MG63 (cell line): ENCODE data around the gene FTO. TPM values are rescaled to one million over a fixed set of nuclear protein-coding genes. Genes with fewer than 3 reads are reported as not detected.
"Not testable (repeated sequence)": the region's sequence is repeated elsewhere in the genome, so short reads cannot be mapped to it uniquely, and the experiment has no call there.

Experiments
- DNase-seq: peaks from one replicate; pipeline ENCODE4 v3.0.0-alpha.2; 2020
- H3K27me3 ChIP-seq: fragments of 250-450 bp; sonication (Bioruptor Pico); 2 replicates; pipeline ENCODE4 v1.5.1; 2020; ENCODE audit warnings: mild to moderate bottlenecking, moderate library complexity
- H3K36me3 ChIP-seq: fragments of 250-450 bp; sonication (Bioruptor Pico); 2 replicates; pipeline ENCODE4 v1.5.1; 2020; ENCODE audit warnings: mild to moderate bottlenecking, moderate library complexity
- H3K4me3 ChIP-seq: fragments of 250-450 bp; sonication (Bioruptor Pico); 2 replicates; pipeline ENCODE4 v1.5.1; 2020; ENCODE audit warnings: mild to moderate bottlenecking, moderate library complexity
- H3K9me3 ChIP-seq: fragments of 250-450 bp; sonication (Bioruptor Pico); 2 replicates; pipeline ENCODE4 v1.5.1; 2020; ENCODE audit warnings: mild to moderate bottlenecking, moderate library complexity
- total RNA-seq: library from RNA; depleted of rRNA; stranded (reverse); fragments of >200 nt; shearing (Covaris generic); gene quantifications from 2 replicates; pipeline ENCODE4 v1.2.3, GENCODE V29; 2014; ENCODE audit warnings: low replicate concordance

Gene FTO
- total RNA-seq, 1 experiment from 2014 or later: 88.6 TPM

GRCh38 chr16:53693320-53693719, 10.6 kb upstream of the FTO start:
- Histone ChIP-seq H3K36me3 (peaks cover 67% of the 10 kb centered on the region), H3K4me3 (no peak overlapping the region), H3K27me3 (no peaks in the 10 kb centered on the region), H3K9me3 (peaks cover 3% of the 10 kb centered on the region; the same call in 1 of the 2 replicates)
- DNase-seq: no peak

GRCh38 chr16:53695070-53695469, 8.9 kb upstream of the FTO start:
- Histone ChIP-seq H3K27me3 (no peaks in the 10 kb centered on the region), H3K36me3 (peaks cover 67% of the 10 kb centered on the region), H3K4me3 (no peak overlapping the region), H3K9me3 (peaks cover 3% of the 10 kb centered on the region; the same call in 1 of the 2 replicates)
- peak; percentile 31 for DNase-seq

GRCh38 chr16:53698271-53698670, 5.7 kb upstream of the FTO start:
- H3K4me3 ChIP-seq, DNase-seq, H3K9me3 ChIP-seq, H3K27me3 ChIP-seq: not testable (repeated sequence)
- peaks cover 68% of the 10 kb centered on the region for H3K36me3 ChIP-seq

GRCh38 chr16:53704445-53704813, 473 bp downstream of the FTO start:
- no peaks in the 10 kb centered on the region for H3K27me3 ChIP-seq
- peaks cover 54% of the 10 kb centered on the region for H3K36me3 ChIP-seq
- DNase-seq: no peak
- peak overlapping the region; percentile 87 for H3K4me3 ChIP-seq
- H3K9me3 ChIP-seq: 0 out of 2 replicates have a peak, but pooled peaks cover 2% of the 10 kb centered on the region

DNA sequence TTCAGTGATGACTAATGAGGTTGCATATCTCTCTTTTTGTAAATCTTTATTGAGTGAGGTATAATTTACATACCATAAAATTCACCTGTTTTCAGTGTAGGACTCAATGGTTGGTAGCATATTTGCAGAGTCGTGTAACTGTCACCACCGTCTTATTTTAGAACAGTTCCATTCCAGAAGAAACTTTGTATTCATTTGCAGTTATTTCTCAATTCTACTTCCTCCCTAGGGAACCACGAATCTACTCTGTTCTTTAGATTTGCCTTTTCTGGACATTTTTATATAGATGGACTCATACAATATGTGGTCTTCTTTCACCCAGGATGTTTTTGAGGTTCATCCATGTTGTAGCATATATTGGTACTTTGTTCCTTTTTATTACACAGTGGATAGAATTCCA, 3.7 kb downstream of the FTO start:
- no peak for DNase-seq
- no peaks in the 10 kb centered on the region for H3K27me3 ChIP-seq
- no peak overlapping the region for H3K4me3 ChIP-seq
- H3K9me3 ChIP-seq: 0 out of 2 replicates have a peak, but pooled peaks cover 2% of the 10 kb centered on the region
- peaks cover 34% of the 10 kb centered on the region for H3K36me3 ChIP-seq

DNA sequence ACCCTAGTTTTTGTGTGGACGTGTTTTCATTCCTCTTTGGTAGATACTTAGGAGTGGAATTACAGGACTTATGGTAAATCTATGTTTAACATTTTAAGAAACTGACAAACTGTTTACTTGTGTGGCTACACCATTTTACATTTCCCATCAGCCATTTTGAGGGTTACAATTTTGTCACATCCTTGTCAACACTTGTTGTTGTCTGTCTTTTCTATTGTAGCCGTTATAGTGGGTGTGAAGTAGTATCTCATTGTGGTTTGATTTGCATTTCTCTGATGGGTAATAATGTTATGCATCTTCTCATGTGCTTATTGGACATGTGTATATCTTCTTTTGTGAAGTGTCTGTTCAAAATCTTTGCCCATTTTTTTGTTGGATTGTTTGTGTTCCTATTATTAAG, 4.5 kb downstream of the FTO start:
- no peaks in the 10 kb centered on the region for H3K27me3 ChIP-seq
- 0 out of 2 replicates have a peak, but pooled peaks cover 2% of the 10 kb centered on the region for H3K9me3 ChIP-seq
- H3K36me3 ChIP-seq: peaks cover 32% of the 10 kb centered on the region
- no peak overlapping the region for H3K4me3 ChIP-seq
- no peak for DNase-seq

GRCh38 chr16:53711390-53711789, 7.4 kb downstream of the FTO start:
- no peak for DNase-seq
- Histone ChIP-seq H3K4me3 (no peak overlapping the region), H3K9me3 (0 out of 2 replicates have a peak, but pooled peaks cover 2% of the 10 kb centered on the region), H3K27me3 (no peaks in the 10 kb centered on the region), H3K36me3 (peaks cover 28% of the 10 kb centered on the region)

GRCh38 chr16:53712065-53712464, 8.1 kb downstream of the FTO start:
- Histone ChIP-seq H3K9me3 (0 out of 2 replicates have a peak, but pooled peaks cover 2% of the 10 kb centered on the region), H3K36me3 (peaks cover 22% of the 10 kb centered on the region), H3K27me3 (no peaks in the 10 kb centered on the region), H3K4me3 (no peak overlapping the region)
- DNase-seq: no peak

- no peak overlapping the region for H3K4me3 ChIP-seq
- peaks cover 10% of the 10 kb centered on the region for H3K36me3 ChIP-seq
- 0 out of 2 replicates have a peak, but pooled peaks cover under 1% of the 10 kb centered on the region for H3K9me3 ChIP-seq
- no peak for DNase-seq
- no peaks in the 10 kb centered on the region for H3K27me3 ChIP-seq
Measured at GRCh38 chr16:53713403-53714204, 9.6 kb downstream of the FTO start.

DNA sequence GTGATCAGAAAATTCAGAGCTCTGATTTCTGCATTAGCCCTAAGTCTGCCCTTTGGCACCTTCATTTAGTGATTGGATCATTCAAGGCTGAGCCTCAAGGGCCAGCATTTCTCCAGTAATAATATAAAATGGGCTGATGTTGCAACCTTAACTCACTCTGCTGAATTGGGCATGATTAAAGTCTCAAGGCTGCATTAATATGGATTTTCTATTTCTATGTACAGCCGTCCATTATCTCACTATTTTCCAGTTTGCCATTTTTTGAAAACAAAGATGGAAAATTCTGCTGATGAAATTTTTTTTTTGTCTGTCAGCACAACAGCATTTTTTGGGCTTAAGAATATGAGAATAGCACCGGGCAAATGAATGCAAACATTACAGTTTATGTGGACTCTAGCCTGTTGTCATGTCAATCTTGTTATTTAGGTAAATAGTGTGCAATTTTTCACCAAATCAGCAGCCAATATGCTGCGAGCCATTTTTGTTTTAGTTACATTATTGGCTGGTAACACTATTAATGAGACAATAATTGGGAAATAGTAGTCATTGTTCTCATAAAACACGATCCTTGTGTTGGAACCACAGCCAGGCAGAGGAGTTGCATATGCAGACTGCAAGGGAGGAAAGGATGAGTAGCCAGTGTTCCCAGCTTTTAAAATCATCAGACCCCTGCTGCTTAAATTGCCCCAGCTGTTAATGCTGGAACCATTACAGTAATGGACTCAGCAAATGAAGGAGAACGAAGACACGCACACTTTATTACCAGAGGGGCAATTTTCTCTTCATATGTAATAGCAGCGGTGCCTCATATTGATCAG, 10.5 kb downstream of the FTO start:
- Histone ChIP-seq H3K27me3 (no peaks in the 10 kb centered on the region), H3K4me3 (peak overlapping the region; percentile 0; the same call in 1 of the 2 replicates), H3K36me3 (peaks cover 10% of the 10 kb centered on the region), H3K9me3 (0 out of 2 replicates have a peak, but pooled peaks cover 2% of the 10 kb centered on the region)
- DNase-seq: peak; percentile 77

GRCh38 chr16:53715023-53715384, 11.0 kb downstream of the FTO start:
- Histone ChIP-seq H3K4me3 (no peak overlapping the region), H3K9me3 (0 out of 2 replicates have a peak, but pooled peaks cover 2% of the 10 kb centered on the region), H3K36me3 (peaks cover 10% of the 10 kb centered on the region), H3K27me3 (no peaks in the 10 kb centered on the region)
- no peak for DNase-seq

DNA sequence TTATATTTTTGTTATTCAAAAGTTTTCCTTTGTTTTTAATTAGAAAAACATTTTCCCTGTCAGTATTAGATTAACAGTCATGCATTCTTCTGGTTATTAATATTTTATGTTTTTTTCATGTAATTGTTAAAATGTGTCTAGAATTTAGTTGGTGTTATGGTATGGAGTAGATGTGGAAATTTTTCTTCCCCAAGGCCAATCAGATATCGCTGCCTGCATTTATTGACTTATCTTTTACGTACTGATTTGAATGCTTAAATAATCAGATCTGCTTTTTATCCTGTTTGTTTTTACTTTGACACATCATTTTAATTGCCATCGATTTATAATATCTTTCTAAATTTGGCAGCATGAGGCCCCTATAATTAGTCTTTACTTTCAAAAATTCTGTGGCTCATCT, 13.6 kb downstream of the FTO start:
- H3K36me3 ChIP-seq: peaks cover 2% of the 10 kb centered on the region; the same call in 1 of the 2 replicates
- H3K4me3 ChIP-seq: no peak overlapping the region
- no peak for DNase-seq
- no peaks in the 10 kb centered on the region for H3K27me3 ChIP-seq
- H3K9me3 ChIP-seq: 0 out of 2 replicates have a peak, but pooled peaks cover 2% of the 10 kb centered on the region

- 0 out of 2 replicates have a peak, but pooled peaks cover 2% of the 10 kb centered on the region for H3K9me3 ChIP-seq
- no peak for DNase-seq
- H3K36me3 ChIP-seq: peaks cover 2% of the 10 kb centered on the region; the same call in 1 of the 2 replicates
Measured at GRCh38 chr16:53721017-53721416, 17.1 kb downstream of the FTO start.

DNA sequence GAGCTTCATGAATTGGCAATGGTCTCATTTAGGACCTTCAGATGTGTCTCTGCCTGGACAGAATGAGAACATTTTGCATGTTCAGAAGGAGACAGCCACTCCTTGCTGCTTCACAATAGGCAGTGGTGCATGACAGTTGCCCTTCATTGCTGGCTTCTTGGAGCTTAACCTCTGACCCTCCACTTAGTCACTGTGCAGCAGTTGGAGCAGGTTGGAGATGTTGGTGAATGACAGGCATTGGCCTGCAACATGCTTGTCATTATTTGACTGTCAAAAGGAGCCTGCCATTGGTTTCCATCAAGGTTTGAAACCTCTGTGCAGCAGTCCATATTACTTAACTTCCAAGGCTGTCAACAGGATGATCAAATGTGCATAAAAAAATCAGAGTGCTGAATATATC, 22.7 kb downstream of the FTO start:
- H3K27me3 ChIP-seq: no peaks in the 10 kb centered on the region
- DNase-seq: peak; percentile 85
- H3K9me3 ChIP-seq: no peaks in the 10 kb centered on the region
- H3K4me3 ChIP-seq: no peak overlapping the region
- peaks cover 4% of the 10 kb centered on the region for H3K36me3 ChIP-seq

More at GRCh38 chr16:53721017-53721416, 17.1 kb downstream of the FTO start:
- no peak overlapping the region for H3K4me3 ChIP-seq
- no peaks in the 10 kb centered on the region for H3K27me3 ChIP-seq

DNA sequence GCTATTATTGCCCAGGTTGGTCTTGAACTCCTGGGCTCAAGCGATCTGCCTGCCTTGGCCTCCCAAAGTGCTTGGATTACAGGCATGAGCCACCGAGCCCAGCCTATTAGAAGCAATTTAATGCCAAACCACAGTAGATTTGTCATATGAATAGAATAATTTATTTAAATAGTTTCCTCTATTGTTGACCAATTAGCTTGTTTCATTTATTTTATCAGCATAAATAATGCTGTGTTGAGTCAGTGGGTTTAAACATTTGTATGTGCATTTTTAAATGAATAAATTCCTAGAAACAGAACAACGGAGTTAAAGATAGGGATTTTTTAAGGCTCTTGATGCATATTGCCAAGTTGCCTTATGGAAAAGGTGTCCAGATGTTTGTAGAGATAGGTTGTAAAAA, 26.7 kb downstream of the FTO start:
- Histone ChIP-seq H3K36me3 (peaks cover 4% of the 10 kb centered on the region), H3K9me3 (no peaks in the 10 kb centered on the region)
- peak; percentile 64 for DNase-seq

GRCh38 chr16:53732296-53732929, 28.5 kb downstream of the FTO start:
- Histone ChIP-seq H3K27me3 (no peaks in the 10 kb centered on the region), H3K36me3 (no peaks in the 10 kb centered on the region; the same call in 1 of the 2 replicates), H3K4me3 (no peak overlapping the region), H3K9me3 (no peaks in the 10 kb centered on the region)
- DNase-seq: peak; percentile 59

More for the DNA sequence above, 26.7 kb downstream of the FTO start:
- no peak overlapping the region for H3K4me3 ChIP-seq
- no peaks in the 10 kb centered on the region for H3K27me3 ChIP-seq

DNA sequence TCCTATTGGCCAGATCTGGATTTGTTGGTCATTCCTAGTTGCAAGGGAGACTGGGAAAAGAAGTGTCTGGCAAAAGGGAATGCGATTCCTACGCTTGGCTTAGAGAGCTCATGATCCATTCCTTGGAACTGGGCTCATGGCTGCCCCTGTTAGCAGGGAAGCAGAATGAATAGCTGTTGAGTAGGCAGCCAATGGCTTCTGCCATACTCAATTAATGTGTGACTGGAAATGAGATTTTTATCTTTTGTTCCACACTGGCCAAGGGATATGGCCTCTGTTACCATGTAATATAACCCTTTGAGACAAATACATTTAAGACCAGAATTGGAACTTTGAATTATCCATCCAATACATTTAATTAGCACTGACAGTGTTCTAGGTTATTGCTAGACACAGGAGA, 31.0 kb downstream of the FTO start:
- Histone ChIP-seq H3K9me3 (no peaks in the 10 kb centered on the region), H3K27me3 (no peaks in the 10 kb centered on the region)
- no peak for DNase-seq

More for the DNA sequence above, 31.0 kb downstream of the FTO start:
- peaks cover 3% of the 10 kb centered on the region; the same call in 1 of the 2 replicates for H3K36me3 ChIP-seq
- no peak overlapping the region for H3K4me3 ChIP-seq
